C4-2B (cell line): Measurements from ENCODE around the gene ACAD10.

Experiments
- ZFX ChIP-seq: fragments of 450-650 bp; IDR thresholded peaks from 2 replicates; pipeline ENCODE4 v1.6.1; 2017
- TF ChIP-seq, protein P1 (sequence below): fragments of 450-650 bp; conservative IDR thresholded peaks from 2 replicates; pipeline ENCODE4 v1.5.1; 2017; ENCODE audit warnings: mild to moderate bottlenecking

DNA sequence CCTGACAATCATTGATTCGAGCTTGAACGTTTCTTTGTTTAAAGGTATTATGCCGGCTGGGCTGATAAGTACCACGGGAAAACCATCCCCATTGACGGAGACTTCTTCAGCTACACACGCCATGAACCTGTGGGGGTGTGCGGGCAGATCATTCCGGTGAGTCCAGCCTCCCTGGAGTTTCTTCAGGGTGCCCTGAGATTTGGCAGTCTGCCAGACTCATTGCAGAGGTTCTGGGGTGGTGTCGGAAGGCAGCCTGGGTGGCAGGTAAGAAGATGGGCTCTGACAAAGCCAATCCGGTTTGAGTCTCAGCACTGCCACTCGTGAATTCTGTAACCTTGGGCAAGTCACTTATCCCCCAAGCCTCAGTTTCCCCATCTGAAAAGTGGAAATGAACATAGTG, 103.9 kb downstream of the ACAD10 start:
- TF ChIP-seq, protein P1, sequence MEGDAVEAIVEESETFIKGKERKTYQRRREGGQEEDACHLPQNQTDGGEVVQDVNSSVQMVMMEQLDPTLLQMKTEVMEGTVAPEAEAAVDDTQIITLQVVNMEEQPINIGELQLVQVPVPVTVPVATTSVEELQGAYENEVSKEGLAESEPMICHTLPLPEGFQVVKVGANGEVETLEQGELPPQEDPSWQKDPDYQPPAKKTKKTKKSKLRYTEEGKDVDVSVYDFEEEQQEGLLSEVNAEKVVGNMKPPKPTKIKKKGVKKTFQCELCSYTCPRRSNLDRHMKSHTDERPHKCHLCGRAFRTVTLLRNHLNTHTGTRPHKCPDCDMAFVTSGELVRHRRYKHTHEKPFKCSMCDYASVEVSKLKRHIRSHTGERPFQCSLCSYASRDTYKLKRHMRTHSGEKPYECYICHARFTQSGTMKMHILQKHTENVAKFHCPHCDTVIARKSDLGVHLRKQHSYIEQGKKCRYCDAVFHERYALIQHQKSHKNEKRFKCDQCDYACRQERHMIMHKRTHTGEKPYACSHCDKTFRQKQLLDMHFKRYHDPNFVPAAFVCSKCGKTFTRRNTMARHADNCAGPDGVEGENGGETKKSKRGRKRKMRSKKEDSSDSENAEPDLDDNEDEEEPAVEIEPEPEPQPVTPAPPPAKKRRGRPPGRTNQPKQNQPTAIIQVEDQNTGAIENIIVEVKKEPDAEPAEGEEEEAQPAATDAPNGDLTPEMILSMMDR = no peak
- no peak for TF ChIP-seq ZFX
